B cell (primary cell): Measurements from ENCODE around the gene SZT2. TPM values are rescaled to one million over a fixed set of nuclear protein-coding genes. Genes with fewer than 3 reads are reported as not detected.

Experiments used
- ATAC-seq: fragments of 200-7000 bp; cut with Tn5 transposase; one replicate; pipeline ENCODE4 v1.10.0; 2021; ENCODE audit warnings: low read depth, mild to moderate bottlenecking, moderate number of reproducible peaks, moderate library complexity
- CTCF ChIA-PET: fragments of 350-600 bp; sonication (Branson Sonifier 250); formaldehyde crosslinking; loops from one replicate; lab custom pipeline; 2021; ENCODE audit warnings: antibody characterized with exemption, inconsistent platforms; lab: Charles Lee
- POLR2A ChIA-PET: fragments of 350-600 bp; sonication (Branson Sonifier 250); formaldehyde crosslinking; loops from one replicate; lab custom pipeline; 2021; ENCODE audit warnings: antibody characterized with exemption; lab: Charles Lee
- DNase-seq: peaks from one replicate; pipeline ENCODE4 v3.0.0; 2013
- H2AFZ ChIP-seq: 2 replicates; pipeline ENCODE4 v1.6.1; 2012; ENCODE audit warnings: mild to moderate bottlenecking, low read depth, low read length; ENCODE audit not compliant: insufficient read depth, poor library complexity, severe bottlenecking
- H3K27ac ChIP-seq, 2 donors: 1 replicate in 1 of 2; 2 replicates in 1 of 2; pipeline ENCODE4 v1.5.1; 2012 to 2013; ENCODE audit warnings: low read length in 2 of 2, mild to moderate bottlenecking in 2 of 2, moderate library complexity in 1 of 2
- H3K27me3 ChIP-seq, 4 experiments: fragments of 200-600 bp in 1 of 4; sonication (generic) in 1 of 4; replicated peaks in 1 of 4; 1 replicate in 2 of 4; 2 replicates in 2 of 4; pipeline versions ENCODE4 v1.6.1 to v1.7.0; 2013 to 2016; ENCODE audit warnings: low read length in 3 of 4, mild to moderate bottlenecking in 2 of 4, mixed read lengths in 1 of 4, moderate library complexity in 1 of 4; ENCODE audit not compliant: insufficient read depth in 4 of 4, control insufficient read depth in 3 of 4; ENCODE audit errors: control extremely low read depth in 1 of 4
- H3K36me3 ChIP-seq, 2 experiments: replicated peaks in 1 of 2; 1 replicate in 1 of 2; 2 replicates in 1 of 2; pipeline versions ENCODE4 v1.6.1 to v1.7.1; 2013; ENCODE audit warnings: low read length in 1 of 2; ENCODE audit not compliant: insufficient read depth in 2 of 2, control insufficient read depth in 1 of 2; ENCODE audit errors: control extremely low read depth in 1 of 2, extremely low read depth in 1 of 2
- H3K4me1 ChIP-seq, 2 donors: fragments of 200-600 bp in 1 of 2; sonication (generic) in 1 of 2; 1 replicate in 1 of 2; 2 replicates in 1 of 2; pipeline versions ENCODE4 v1.5.1 to v1.6.1; 2013 to 2017; ENCODE audit warnings: low read length in 2 of 2; ENCODE audit not compliant: control insufficient read depth in 2 of 2, insufficient read depth in 2 of 2
- H3K4me2 ChIP-seq: replicated peaks from 2 replicates; pipeline ENCODE3; 2012; ENCODE audit warnings: mild to moderate bottlenecking, low read depth, low read length; ENCODE audit not compliant: poor library complexity, severe bottlenecking
- H3K4me3 ChIP-seq, 5 experiments: fragments of 200-600 bp in 1 of 5; sonication (generic) in 1 of 5; 1 replicate in 3 of 5; 2 replicates in 2 of 5; pipeline versions ENCODE4 v1.5.1 to v1.7.0; 2011 to 2016; ENCODE audit warnings: low read length in 4 of 5, mild to moderate bottlenecking in 4 of 5, low read depth in 2 of 5, control low read depth in 1 of 5, moderate library complexity in 1 of 5; ENCODE audit not compliant: insufficient read depth in 1 of 5; ENCODE audit errors: control extremely low read depth in 1 of 5, extremely low read depth in 1 of 5
- H3K79me2 ChIP-seq: fragments of 200-600 bp; sonication (generic); one replicate; pipeline ENCODE4 v1.6.0; 2016; ENCODE audit warnings: low read length; ENCODE audit not compliant: control insufficient read depth, insufficient read depth
- H3K9ac ChIP-seq: fragments of 200-600 bp; sonication (generic); 2 replicates; pipeline ENCODE4 v1.6.1; 2017; ENCODE audit warnings: mild to moderate bottlenecking, low read length, moderate library complexity
- H3K9me3 ChIP-seq, 3 donors: one replicate each; pipeline versions ENCODE4 v1.6.1 to v1.7.1; 2013; ENCODE audit warnings: low read length in 2 of 3; ENCODE audit not compliant: control insufficient read depth in 2 of 3, insufficient read depth in 1 of 3; ENCODE audit errors: control extremely low read depth in 1 of 3
- H4K20me1 ChIP-seq: 2 replicates; pipeline ENCODE4 v1.6.0; 2012; ENCODE audit warnings: mild to moderate bottlenecking, low read length; ENCODE audit not compliant: insufficient read depth, control insufficient read depth, poor library complexity, severe bottlenecking
- H3K27ac Mint-ChIP-seq: one replicate; pipeline ENCODE4 v1.8.0; 2021; ENCODE audit warnings: mixed read lengths
- H3K27me3 Mint-ChIP-seq: one replicate; pipeline ENCODE4 v1.8.0; 2021; ENCODE audit warnings: mixed read lengths
- H3K4me1 Mint-ChIP-seq: one replicate; pipeline ENCODE4 v1.8.0; 2021; ENCODE audit warnings: mixed read lengths
- H3K4me3 Mint-ChIP-seq: one replicate; pipeline ENCODE4 v1.8.0; 2021; ENCODE audit warnings: mixed read lengths
- H3K9me3 Mint-ChIP-seq: one replicate; pipeline ENCODE4 v1.8.0; 2022; ENCODE audit warnings: mixed read lengths; ENCODE audit not compliant: insufficient read depth
- CTCF ChIP-seq: fragments of 200-600 bp; IDR thresholded peaks from one replicate; pipeline ENCODE4 v1.8.0; 2022; ENCODE audit warnings: antibody characterized with exemption, mild to moderate bottlenecking
- EZH2 ChIP-seq: IDR thresholded peaks from 2 replicates; pipeline ENCODE4 v1.6.1; 2012; ENCODE audit warnings: borderline replicate concordance, low read depth, mild to moderate bottlenecking, moderate library complexity, low read length; ENCODE audit not compliant: insufficient read depth, poor library complexity, severe bottlenecking
- WGBS: methylation state at CpG from one replicate; pipeline ENCODE4 v1.1.5; 2013; ENCODE audit warnings: missing lambda C conversion rate; ENCODE audit not compliant: insufficient coverage; 5-methylcytosine and 5-hydroxymethylcytosine counted together
- intact Hi-C: fragments of 100-400 bp; cut with micrococcal nuclease; formaldehyde crosslinking; loops from one replicate; pipeline ENCODE4 v1.10.0; 2022
- polyA plus RNA-seq: library from polyadenylated mRNA; depleted of rRNA; stranded (reverse); fragments of >200 nt; gene quantifications from 2 replicates; pipeline ENCODE4 v1.2.3, GENCODE V29; 2012
- total RNA-seq, 2 donors: library from RNA; stranded (reverse); fragments of 120-200 nt in 1 of 2; gene quantifications; 1 replicate in 1 of 2; 2 replicates in 1 of 2; pipeline versions ENCODE4 v1.2.3 to v1.2.4, GENCODE V29; 2013 to 2022

Gene SZT2
- total and polyA plus RNA-seq, 2 donors (not counting 1 experiment from before 2014, with no cell fraction given), result 41.4 to 197 TPM

- ATAC-seq (no peak), DNase-seq (no peak)
- Histone ChIP-seq H3K27me3 (no peaks in the 10 kb centered on the region), H3K4me2 (no peak overlapping the region), H3K27ac (no peak overlapping the region), H3K9ac (no peak overlapping the region), H3K4me1 (peaks cover under 1% of the 10 kb centered on the region in 2 donors), H3K36me3 (peaks cover 0 to 64% of the 10 kb centered on the region in 2 experiments), H3K9me3 (no peaks in the 10 kb centered on the region), H3K4me3 (no peak overlapping the region), H4K20me1 (no peaks in the 10 kb centered on the region), H2AFZ (no peak overlapping the region), H3K79me2 (no peaks in the 10 kb centered on the region)
- H3K27ac Mint-ChIP-seq, result peak overlapping the region; percentile 4
- H3K4me3 Mint-ChIP-seq, result no peak overlapping the region
- peaks cover 12% of the 10 kb centered on the region for H3K4me1 Mint-ChIP-seq
- 95% methylated on average over 11 of the region's 11 CpGs for WGBS
- TF ChIP-seq EZH2, result no peak
- no peaks in the 10 kb centered on the region for H3K9me3 Mint-ChIP-seq
- CTCF ChIA-PET, result interaction anchor here (0.9 kb wide), 1 partner anchor 195 kb away, joined by 8 read pairs; no protein-coding TSS in a partner anchor
- intact Hi-C loops, result no loop called here
- H3K27me3 Mint-ChIP-seq, result no peaks in the 10 kb centered on the region
- POLR2A ChIA-PET, result no interaction called here
Measured at GRCh38 chr1:43448955-43449707, 59.4 kb downstream of the SZT2 start.

- peaks cover 6% of the 10 kb centered on the region in 2 donors for H3K4me1 ChIP-seq
- intact Hi-C loops, result no loop called here
- H3K9me3 ChIP-seq, result no peaks in the 10 kb centered on the region
- no peak overlapping the region for H3K27ac ChIP-seq
- H3K27me3 Mint-ChIP-seq, result peaks cover 2% of the 10 kb centered on the region
- ATAC-seq (no peak), DNase-seq (no peak)
- TF ChIP-seq CTCF (no peak), EZH2 (no peak)
- no peaks in the 10 kb centered on the region for H4K20me1 ChIP-seq
- peaks cover 17% of the 10 kb centered on the region for H3K4me1 Mint-ChIP-seq
- 94% methylated on average over 2 of the region's 5 CpGs for WGBS
- H3K27ac Mint-ChIP-seq, result no peak overlapping the region
- H3K4me3 Mint-ChIP-seq, result no peak overlapping the region
- H3K79me2 ChIP-seq, result no peaks in the 10 kb centered on the region
- no peak overlapping the region for H2AFZ ChIP-seq
- no peak overlapping the region for H3K9ac ChIP-seq
- H3K4me3 ChIP-seq, result no peak overlapping the region
- H3K36me3 ChIP-seq, result peaks cover 0 to 59% of the 10 kb centered on the region in 2 experiments
- CTCF ChIA-PET, result interaction anchor here (0.6 to 0.9 kb wide), 2 partner anchors 195 to 1089 kb away, joined by 3 to 8 read pairs; no protein-coding TSS in a partner anchor
- peaks cover 0 to 4% (median 0%) of the 10 kb centered on the region in 4 experiments for H3K27me3 ChIP-seq
- POLR2A ChIA-PET, result no interaction called here
- no peak overlapping the region for H3K4me2 ChIP-seq
- no peaks in the 10 kb centered on the region for H3K9me3 Mint-ChIP-seq
Measured at GRCh38 chr1:43449708-43450069, 60.0 kb downstream of the SZT2 start.
